MCF 10A (cell line): ENCODE results near the gene ZNF385A. TPM values are rescaled to one million over a fixed set of nuclear protein-coding genes. Genes with fewer than 3 reads are reported as not detected.

ENCODE experiments used
- BruUV-seq: library from RNA; stranded (reverse); fragments of 400-500 nt; replicated peaks from 2 replicates; lab custom pipeline; 2021; lab: Mats Ljungman, UMichigan
- CTCF ChIA-PET: fragments of 300-600 bp; sonication (Branson Sonifier 250); formaldehyde crosslinking; extraction: SDS; loops from one replicate; lab custom pipeline; 2021; ENCODE audit warnings: antibody characterized with exemption, inconsistent platforms; lab: Yijun Ruan, JAX
- POLR2A ChIA-PET: fragments of 300-600, 350-650 bp; sonication (Branson Sonifier 250); formaldehyde crosslinking; extraction: SDS; loops from one replicate; lab custom pipeline; 2020; ENCODE audit warnings: antibody characterized with exemption, inconsistent platforms; lab: Yijun Ruan, JAX
- DNase-seq: peaks from one replicate; pipeline ENCODE4 v3.0.0-alpha.2; 2018; ENCODE audit not compliant: unreplicated experiment
- H3K27ac Mint-ChIP-seq: one replicate; pipeline ENCODE4 v1.8.0; 2022; ENCODE audit warnings: mild to moderate bottlenecking, low read depth, mixed read lengths; ENCODE audit not compliant: unreplicated experiment
- H3K27me3 Mint-ChIP-seq: one replicate; pipeline ENCODE4 v1.8.0; 2022; ENCODE audit warnings: mixed read lengths; ENCODE audit not compliant: insufficient read depth, unreplicated experiment
- H3K36me3 Mint-ChIP-seq: one replicate; pipeline ENCODE4 v1.8.0; 2022; ENCODE audit warnings: mild to moderate bottlenecking, moderate library complexity, mixed read lengths; ENCODE audit not compliant: insufficient read depth, unreplicated experiment
- H3K4me1 Mint-ChIP-seq: one replicate; pipeline ENCODE4 v1.8.0; 2022; ENCODE audit warnings: mixed read lengths; ENCODE audit not compliant: insufficient read depth, unreplicated experiment
- H3K4me3 Mint-ChIP-seq: one replicate; pipeline ENCODE4 v1.8.0; 2022; ENCODE audit warnings: mild to moderate bottlenecking, moderate library complexity, mixed read lengths; ENCODE audit not compliant: unreplicated experiment
- H3K9me3 Mint-ChIP-seq: one replicate; pipeline ENCODE4 v1.8.0; 2022; ENCODE audit warnings: mixed read lengths; ENCODE audit not compliant: unreplicated experiment
- CTCF ChIP-seq: fragments of 200-600 bp; IDR thresholded peaks from one replicate; pipeline ENCODE4 v1.8.0; 2022; ENCODE audit warnings: antibody characterized with exemption, mild to moderate bottlenecking; ENCODE audit not compliant: unreplicated experiment
- intact Hi-C: fragments of 100-400 bp; cut with micrococcal nuclease; formaldehyde crosslinking; loops from 2 replicates; pipeline ENCODE4 v1.14.1; 2022
- total RNA-seq: library from RNA; stranded (reverse); gene quantifications from 2 replicates; pipeline ENCODE4 v1.2.3, GENCODE V29; 2022

ZNF385A gene
- total RNA-seq, 1 experiment from 2014 or later = 8.3 TPM

GRCh38 chr12:54404061-54405004 is 19.8 kb upstream of the ZNF385A start:
- POLR2A ChIA-PET = interaction anchor here (0.8 kb wide), 1 partner anchor 28 kb away, joined by 3 read pairs; no protein-coding TSS in a partner anchor
- peak; percentile 60 for DNase-seq

GRCh38 chr12:54401119-54401518 is 16.6 kb upstream of the ZNF385A start:
- no peak for TF ChIP-seq CTCF
- intact Hi-C loops = no loop called here
- ChIA-PET POLR2A (interaction anchor here (1.6 to 3.1 kb wide), 2 partner anchors 17 to 31 kb away, joined by 4 to 21 read pairs; no protein-coding TSS in a partner anchor), CTCF (interaction anchor here (0.7 to 12.3 kb wide), 8 partner anchors 14 to 530 kb away, joined by 3 to 982 read pairs (median 24); partner anchors contain the start of gene ITGA5)
- H3K4me3 Mint-ChIP-seq = no peak overlapping the region
- BruUV-seq = no TSS peak
- peaks cover 18% of the 10 kb centered on the region for H3K4me1 Mint-ChIP-seq
- H3K27ac Mint-ChIP-seq = no peak overlapping the region
- H3K27me3 Mint-ChIP-seq = no peaks in the 10 kb centered on the region
- DNase-seq = no peak
- H3K36me3 Mint-ChIP-seq = peaks cover 87% of the 10 kb centered on the region
- H3K9me3 Mint-ChIP-seq = no peaks in the 10 kb centered on the region

More at GRCh38 chr12:54404061-54405004, 19.8 kb upstream of the ZNF385A start:
- peaks cover 13% of the 10 kb centered on the region for H3K4me1 Mint-ChIP-seq
- peak overlapping the region; percentile 55 for H3K27ac Mint-ChIP-seq
- BruUV-seq = no TSS peak
- CTCF ChIA-PET = interaction anchor here (0.6 to 12.3 kb wide), 21 partner anchors 8 to 375 kb away, joined by 3 to 982 read pairs (median 4); partner anchors contain the start of gene ITGA5
- peak; percentile 90 for TF ChIP-seq CTCF
- intact Hi-C loops = no loop called here
- H3K27me3 Mint-ChIP-seq = no peaks in the 10 kb centered on the region
- H3K36me3 Mint-ChIP-seq = peaks cover 87% of the 10 kb centered on the region
- H3K4me3 Mint-ChIP-seq = no peak overlapping the region
- H3K9me3 Mint-ChIP-seq = no peaks in the 10 kb centered on the region

- DNase-seq = peak; percentile 88
- Mint-ChIP-seq H3K27ac (no peak overlapping the region), H3K27me3 (no peaks in the 10 kb centered on the region), H3K4me3 (no peak overlapping the region), H3K36me3 (peaks cover 91% of the 10 kb centered on the region), H3K9me3 (no peaks in the 10 kb centered on the region), H3K4me1 (peaks cover 13% of the 10 kb centered on the region)
- no TSS peak for BruUV-seq
- peak; percentile 91 for TF ChIP-seq CTCF
- ChIA-PET POLR2A (interaction anchor here (0.7 to 3.7 kb wide), 6 partner anchors 9 to 76 kb away, joined by 3 to 52 read pairs (median 5); no protein-coding TSS in a partner anchor), CTCF (interaction anchor here (0.6 to 12.3 kb wide), 38 partner anchors 12 to 1326 kb away, joined by 3 to 982 read pairs (median 4); partner anchors contain the start of genes ITGA5 and ZNF385A)
- intact Hi-C loops = loop anchor here (1.0 kb wide), 1 partner anchor 40 kb away; no protein-coding TSS in a partner anchor
Observed at GRCh38 chr12:54398995-54399793, 14.7 kb upstream of the ZNF385A start.
